HEK293 (cell line): ENCODE results near the gene DIP2C.
"Not testable (repeated sequence)": the region's sequence is repeated elsewhere in the genome, so short reads cannot be mapped to it uniquely, and the experiment has no call there.

ENCODE experiments used
- CTCF ChIA-PET: fragments of 350-600 bp; formaldehyde crosslinking; extraction: SDS; loops from one replicate; lab custom pipeline; 2021; ENCODE audit warnings: antibody characterized with exemption; lab: Yijun Ruan, JAX
- POLR2A ChIA-PET: fragments of 300-600 bp; formaldehyde crosslinking; extraction: SDS; loops from one replicate; lab custom pipeline; 2020; ENCODE audit warnings: antibody characterized with exemption, inconsistent platforms; lab: Yijun Ruan, JAX
- H3K27ac ChIP-seq: fragments of 200-500 bp; sonication (Bioruptor generic); 2 replicates; pipeline ENCODE4 v1.5.1; 2014; ENCODE audit warnings: low read depth, low read length, control low read depth, inconsistent platforms; ENCODE audit errors: extremely low read depth
- H3K36me3 ChIP-seq, 2 experiments: fragments of 200-500 bp in 1 of 2; sonication (Bioruptor generic) in 1 of 2; 1 replicate in 1 of 2; 2 replicates in 1 of 2; pipeline ENCODE4 v1.5.1; 2014 to 2017; ENCODE audit warnings: inconsistent platforms in 2 of 2, low read length in 2 of 2; ENCODE audit not compliant: control insufficient read depth in 2 of 2, insufficient read depth in 1 of 2
- H3K4me1 ChIP-seq: fragments of 200-500 bp; sonication (Bioruptor generic); 2 replicates; pipeline ENCODE4 v1.5.1; 2014; ENCODE audit warnings: mild to moderate bottlenecking, low read length, inconsistent platforms; ENCODE audit not compliant: control insufficient read depth, insufficient read depth
- H3K4me3 ChIP-seq: 2 replicates; pipeline ENCODE4 v1.5.1; 2011; ENCODE audit warnings: low read depth, mild to moderate bottlenecking, control low read depth, low read length, moderate library complexity
- H3K9me3 ChIP-seq: fragments of 200-500 bp; sonication (Bioruptor generic); 2 replicates; pipeline ENCODE4 v1.5.1; 2014; ENCODE audit warnings: low read depth, low read length, inconsistent platforms; ENCODE audit not compliant: control insufficient read depth, insufficient read depth
- KLF8 ChIP-seq: fragments of 450-650 bp; formaldehyde crosslinking; IDR thresholded peaks from 2 replicates; pipeline ENCODE4 v1.5.1; 2016; ENCODE audit warnings: missing biosample characterization, missing genetic modification characterization
- MYNN ChIP-seq: fragments of 450-650 bp; formaldehyde crosslinking; IDR thresholded peaks from 2 replicates; pipeline ENCODE4 v1.5.1; 2016; ENCODE audit warnings: missing biosample characterization, missing genetic modification characterization, borderline replicate concordance
- SCRT1 ChIP-seq: fragments of 450-650 bp; formaldehyde crosslinking; IDR thresholded peaks from 2 replicates; pipeline ENCODE4 v1.5.1; 2016; ENCODE audit warnings: missing biosample characterization, missing genetic modification characterization, borderline replicate concordance
- SCRT2 ChIP-seq: fragments of 450-650 bp; formaldehyde crosslinking; IDR thresholded peaks from 2 replicates; pipeline ENCODE4 v1.5.1; 2016; ENCODE audit warnings: missing biosample characterization, missing genetic modification characterization
- SP7 ChIP-seq: fragments of 450-650 bp; formaldehyde crosslinking; IDR thresholded peaks from 2 replicates; pipeline ENCODE4 v1.5.1; 2016; ENCODE audit warnings: missing biosample characterization, missing genetic modification characterization
- ZBTB17 ChIP-seq: fragments of 450-650 bp; formaldehyde crosslinking; IDR thresholded peaks from 2 replicates; pipeline ENCODE4 v1.5.1; 2016; ENCODE audit warnings: missing biosample characterization, missing genetic modification characterization
- ZFP37 ChIP-seq: fragments of 450-650 bp; formaldehyde crosslinking; IDR thresholded peaks from 2 replicates; pipeline ENCODE4 v1.5.1; 2016; ENCODE audit warnings: missing biosample characterization, missing genetic modification characterization
- ZFP69B ChIP-seq: fragments of 450-650 bp; formaldehyde crosslinking; IDR thresholded peaks from 2 replicates; pipeline ENCODE4 v1.5.1; 2016; ENCODE audit warnings: missing biosample characterization, missing genetic modification characterization
- ZNF146 ChIP-seq: fragments of 450-650 bp; formaldehyde crosslinking; IDR thresholded peaks from 2 replicates; pipeline ENCODE4 v1.5.1; 2016; ENCODE audit warnings: missing biosample characterization, missing genetic modification characterization
- ZNF280D ChIP-seq: fragments of 450-650 bp; formaldehyde crosslinking; IDR thresholded peaks from 2 replicates; pipeline ENCODE4 v1.5.1; 2016; ENCODE audit warnings: missing biosample characterization, missing genetic modification characterization
- ZNF580 ChIP-seq: fragments of 450-650 bp; formaldehyde crosslinking; IDR thresholded peaks from 2 replicates; pipeline ENCODE4 v1.5.1; 2016; ENCODE audit warnings: missing biosample characterization, missing genetic modification characterization
- ZNF777 ChIP-seq: fragments of 450-650 bp; formaldehyde crosslinking; IDR thresholded peaks from 2 replicates; pipeline ENCODE4 v1.5.1; 2017; ENCODE audit warnings: missing biosample characterization, missing genetic modification characterization, borderline replicate concordance
- TF ChIP-seq, protein P1 (sequence below): fragments of 450-650 bp; formaldehyde crosslinking; IDR thresholded peaks from 2 replicates; pipeline ENCODE4 v1.5.1; 2016; ENCODE audit warnings: missing biosample characterization, missing genetic modification characterization

The DIP2C gene

DNA sequence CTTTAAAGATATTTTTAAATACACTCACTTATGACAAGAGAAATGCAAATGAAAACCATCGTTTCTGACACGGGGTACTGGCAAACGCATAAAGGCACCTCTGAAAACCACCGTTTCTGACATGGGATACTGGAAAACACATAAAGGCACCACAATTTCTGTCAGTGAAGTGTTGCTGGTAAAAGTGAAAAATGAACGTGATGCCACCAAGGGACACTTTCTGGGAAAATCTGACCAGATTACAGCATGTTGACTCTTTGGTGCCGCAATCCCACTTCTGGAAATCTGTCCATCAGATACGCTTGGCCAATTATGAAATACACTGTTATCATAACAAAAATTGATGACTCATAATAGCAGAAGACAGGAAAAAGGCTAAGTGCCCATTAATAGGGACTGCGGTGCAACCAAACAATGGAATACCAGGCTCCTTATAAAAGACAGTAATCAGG lies 422.5 kb downstream of the DIP2C start (continued):
- TF ChIP-seq ZFP69B (tag by site-specific recombination), result 0 out of 2 replicates have a peak, but pooled peaks have one; percentile 37
- TF ChIP-seq KLF8 (tag by site-specific recombination), result no peak
- TF ChIP-seq ZNF777 (tag by site-specific recombination), result no peak
- TF ChIP-seq ZBTB17 (tag by site-specific recombination), result peak; percentile 23; the same call in 1 of the 2 replicates
- TF ChIP-seq, protein P1, sequence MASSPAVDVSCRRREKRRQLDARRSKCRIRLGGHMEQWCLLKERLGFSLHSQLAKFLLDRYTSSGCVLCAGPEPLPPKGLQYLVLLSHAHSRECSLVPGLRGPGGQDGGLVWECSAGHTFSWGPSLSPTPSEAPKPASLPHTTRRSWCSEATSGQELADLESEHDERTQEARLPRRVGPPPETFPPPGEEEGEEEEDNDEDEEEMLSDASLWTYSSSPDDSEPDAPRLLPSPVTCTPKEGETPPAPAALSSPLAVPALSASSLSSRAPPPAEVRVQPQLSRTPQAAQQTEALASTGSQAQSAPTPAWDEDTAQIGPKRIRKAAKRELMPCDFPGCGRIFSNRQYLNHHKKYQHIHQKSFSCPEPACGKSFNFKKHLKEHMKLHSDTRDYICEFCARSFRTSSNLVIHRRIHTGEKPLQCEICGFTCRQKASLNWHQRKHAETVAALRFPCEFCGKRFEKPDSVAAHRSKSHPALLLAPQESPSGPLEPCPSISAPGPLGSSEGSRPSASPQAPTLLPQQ (tag by site-specific recombination), result no peak
- no peak for TF ChIP-seq MYNN (tag by site-specific recombination)
- TF ChIP-seq ZFP37 (tag by site-specific recombination), result no peak
- TF ChIP-seq SP7 (tag by site-specific recombination), result peak; percentile 38; the same call in 1 of the 2 replicates

- H3K4me3 ChIP-seq, H3K9me3 ChIP-seq, H3K4me1 ChIP-seq, CTCF ChIA-PET, H3K27ac ChIP-seq, POLR2A ChIA-PET, H3K36me3 ChIP-seq: not testable (repeated sequence)
- TF ChIP-seq SCRT2 (peak; percentile 89), SCRT1 (peak; percentile 69), ZNF146 (tag by site-specific recombination) (peak; percentile 99), ZNF280D (tag by site-specific recombination) (0 out of 2 replicates have a peak, but pooled peaks have one; percentile 68), ZNF580 (tag by site-specific recombination) (peak; percentile 79)
These were observed 423.5 kb downstream of the DIP2C start for GRCh38 chr10:265816-266588.

- CTCF ChIA-PET, H3K4me1 ChIP-seq, H3K36me3 ChIP-seq, H3K27ac ChIP-seq, H3K4me3 ChIP-seq, POLR2A ChIA-PET, H3K9me3 ChIP-seq: not testable (repeated sequence)
These were observed 424.4 kb downstream of the DIP2C start for GRCh38 chr10:265074-265440.

DNA sequence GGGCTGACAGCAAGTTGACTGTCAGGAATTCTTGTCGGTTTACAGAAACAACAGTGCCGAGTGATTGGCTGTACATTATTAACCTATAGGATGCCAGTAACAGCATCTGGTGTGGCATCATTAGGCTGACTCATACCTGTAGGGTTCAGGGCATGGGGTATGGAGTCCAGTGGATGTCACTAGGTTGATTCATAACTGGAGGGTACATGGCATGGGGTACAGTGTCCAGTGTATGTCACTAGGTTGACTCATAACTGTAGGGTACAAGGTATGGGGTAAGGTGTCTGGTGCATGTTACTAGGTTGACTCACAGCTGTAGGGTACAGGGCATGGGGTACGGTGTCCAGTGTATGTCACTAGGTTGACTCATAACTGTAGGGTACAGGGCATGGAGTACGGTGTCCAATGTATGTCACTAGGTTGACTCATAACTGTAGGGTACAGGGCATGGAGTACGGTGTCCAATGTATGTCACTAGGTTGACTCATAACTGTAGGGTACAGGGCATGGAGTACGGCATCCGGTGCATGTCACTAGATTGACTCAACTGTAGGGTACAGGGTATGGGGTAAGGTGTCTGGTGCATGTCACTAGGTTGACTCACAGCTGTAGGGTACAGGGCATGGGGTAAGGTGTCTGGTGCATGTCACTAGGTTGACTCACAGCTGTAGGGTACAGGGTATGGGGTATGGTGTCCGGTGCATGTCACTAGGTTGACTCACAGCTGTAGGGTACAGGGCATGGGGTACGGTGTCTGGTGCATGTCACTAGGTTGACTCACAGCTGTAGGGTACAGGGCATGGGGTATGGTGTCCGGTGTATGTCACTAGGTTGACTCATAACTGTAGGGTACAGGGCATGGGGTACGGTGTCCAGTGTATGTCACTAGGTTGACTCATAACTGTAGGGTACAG lies 425.1 kb downstream of the DIP2C start:
- POLR2A ChIA-PET, H3K27ac ChIP-seq, H3K4me1 ChIP-seq, CTCF ChIA-PET, H3K36me3 ChIP-seq, H3K4me3 ChIP-seq, H3K9me3 ChIP-seq: not testable (repeated sequence)
